ENCODE data around the gene CREB5.

- TF ChIP-seq USF2 (CRISPR knock-in tag; IDR thresholded peaks at IDR 0.05), result no peak
- TF ChIP-seq USF1 (CRISPR knock-in tag; IDR thresholded peaks at IDR 0.05), result no peak
- TF ChIP-seq JUN (CRISPR knock-in tag; IDR thresholded peaks at IDR 0.05), result no peak
- TF ChIP-seq CTCF (IDR thresholded peaks at IDR 0.05), result no peak
- TF ChIP-seq PREB (CRISPR knock-in tag; IDR thresholded peaks at IDR 0.05; ENCODE audit: borderline replicate concordance), result no peak
- TF ChIP-seq OVOL2 (CRISPR knock-in tag; IDR thresholded peaks at IDR 0.05; ENCODE audit: borderline replicate concordance), result no peak
- no peak for TF ChIP-seq FOXK1 (CRISPR knock-in tag; IDR thresholded peaks at IDR 0.05)
- TF ChIP-seq SOX15 (CRISPR knock-in tag; IDR thresholded peaks at IDR 0.05), result no peak
- TF ChIP-seq ZNF512 (CRISPR knock-in tag; IDR thresholded peaks at IDR 0.05; ENCODE audit: borderline replicate concordance), result no peak
- no peak for TF ChIP-seq ZBTB21 (CRISPR knock-in tag; IDR thresholded peaks at IDR 0.05; ENCODE audit: borderline replicate concordance)
- no peak for TF ChIP-seq SP1 (CRISPR knock-in tag; conservative IDR thresholded peaks at IDR 0.05)
- TF ChIP-seq E2F4 (CRISPR knock-in tag; IDR thresholded peaks at IDR 0.05; ENCODE audit: borderline replicate concordance, low read depth), result no peak
- no peak for TF ChIP-seq CREB1 (CRISPR knock-in tag; IDR thresholded peaks at IDR 0.05)
- no peak for TF ChIP-seq ZNF425 (CRISPR knock-in tag; conservative IDR thresholded peaks at IDR 0.05)
These were observed 275.9 kb downstream of the CREB5 start for GRCh38 chr7:28688174-28688573.
